Karpas-422 (cell line): ENCODE results near the gene SYNPR. TPM values are rescaled to one million over a fixed set of nuclear protein-coding genes. Genes with fewer than 3 reads are reported as not detected.

Experiments used
- DNase-seq: peaks from one replicate; pipeline ENCODE4 v3.0.0-alpha.2; 2015
- H2AFZ ChIP-seq: fragments of 200-600 bp; sonication (generic); 2 replicates; pipeline ENCODE4 v1.6.1; 2014; ENCODE audit warnings: antibody characterized with exemption, low read length, mixed read lengths
- H3K27ac ChIP-seq: fragments of 200-600 bp; sonication (generic); 2 replicates; pipeline ENCODE4 v1.5.1; 2014; ENCODE audit warnings: mild to moderate bottlenecking, low read length, moderate library complexity
- H3K27me3 ChIP-seq: fragments of 200-600 bp; sonication (generic); 2 replicates; pipeline ENCODE4 v1.6.1; 2014; ENCODE audit warnings: low read length, mixed read lengths
- H3K36me3 ChIP-seq: fragments of 200-600 bp; sonication (generic); 2 replicates; pipeline ENCODE4 v1.6.1; 2014; ENCODE audit warnings: low read length, mixed read lengths; ENCODE audit not compliant: insufficient read depth
- H3K4me1 ChIP-seq: fragments of 200-600 bp; sonication (generic); 2 replicates; pipeline ENCODE4 v1.6.1; 2014; ENCODE audit warnings: mild to moderate bottlenecking, low read length, mixed read lengths
- H3K4me2 ChIP-seq: fragments of 200-600 bp; sonication (generic); 2 replicates; pipeline ENCODE4 v1.6.1; 2014; ENCODE audit warnings: low read length, low read depth, mild to moderate bottlenecking; ENCODE audit not compliant: poor library complexity, severe bottlenecking
- H3K4me3 ChIP-seq: fragments of 200-600 bp; sonication (generic); 2 replicates; pipeline ENCODE4 v1.5.1; 2014; ENCODE audit warnings: mild to moderate bottlenecking, antibody characterized with exemption, low read length, mixed read lengths
- H3K79me2 ChIP-seq: fragments of 200-600 bp; sonication (generic); 2 replicates; pipeline ENCODE4 v1.6.1; 2014; ENCODE audit warnings: mild to moderate bottlenecking, low read length, mixed read lengths
- H3K9ac ChIP-seq: fragments of 200-600 bp; sonication (generic); 2 replicates; pipeline ENCODE4 v1.6.0; 2014; ENCODE audit warnings: low read length
- H3K9me2 ChIP-seq: fragments of 200-600 bp; sonication (generic), shearing (Covaris generic); replicated peaks from 2 replicates; pipeline ENCODE4 v1.6.0; 2014; ENCODE audit warnings: mild to moderate bottlenecking, low read length, moderate library complexity; ENCODE audit not compliant: insufficient read depth
- H3K9me3 ChIP-seq: fragments of 300-700, 200-600 bp; sonication (generic); 2 replicates; pipeline ENCODE4 v1.6.1; 2014; ENCODE audit warnings: low read length, mixed read lengths
- H4K20me1 ChIP-seq: fragments of 200-600 bp; sonication (generic); 2 replicates; pipeline ENCODE4 v1.6.1; 2014; ENCODE audit warnings: mild to moderate bottlenecking, antibody characterized with exemption, low read length, low read depth; ENCODE audit not compliant: insufficient read depth
- total RNA-seq: library from RNA; depleted of rRNA; stranded (reverse); fragments of >200 nt; shearing (Covaris generic); gene quantifications from 2 replicates; pipeline ENCODE4 v1.2.3, GENCODE V29; 2014; ENCODE audit warnings: low replicate concordance

The SYNPR gene
- total RNA-seq, 1 experiment from 2014 or later: not detected

DNA sequence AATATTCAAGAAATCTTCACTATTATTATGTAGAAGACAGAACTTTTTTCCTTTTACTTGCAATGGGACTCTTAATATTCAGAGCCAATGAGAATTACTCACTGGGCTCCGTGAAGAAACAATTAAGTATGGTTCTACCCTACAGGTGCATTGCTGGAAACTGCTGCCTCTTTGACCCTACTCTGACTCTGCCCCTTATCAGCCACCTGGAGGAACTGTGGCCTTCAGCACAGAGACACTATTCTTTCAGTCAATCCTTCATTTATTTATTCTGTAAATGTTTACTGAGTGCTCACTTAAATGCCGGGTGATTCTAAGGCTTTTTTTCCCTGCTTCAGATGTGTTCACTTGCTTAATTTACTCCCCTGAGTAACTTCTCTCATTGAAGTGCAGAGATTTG, 163.2 kb downstream of the SYNPR start:
- no peak for DNase-seq
- no peak overlapping the region for H3K4me2 ChIP-seq
- H3K36me3 ChIP-seq: no peaks in the 10 kb centered on the region
- no peaks in the 10 kb centered on the region for H3K9me3 ChIP-seq
- no peak overlapping the region for H2AFZ ChIP-seq
- H3K4me3 ChIP-seq: no peak overlapping the region
- no peaks in the 10 kb centered on the region for H4K20me1 ChIP-seq
- no peaks in the 10 kb centered on the region for H3K4me1 ChIP-seq
- no peak overlapping the region for H3K27ac ChIP-seq
- no peaks in the 10 kb centered on the region for H3K79me2 ChIP-seq
- no peaks in the 10 kb centered on the region for H3K9me2 ChIP-seq
- H3K9ac ChIP-seq: no peak overlapping the region
- H3K27me3 ChIP-seq: no peaks in the 10 kb centered on the region

DNA sequence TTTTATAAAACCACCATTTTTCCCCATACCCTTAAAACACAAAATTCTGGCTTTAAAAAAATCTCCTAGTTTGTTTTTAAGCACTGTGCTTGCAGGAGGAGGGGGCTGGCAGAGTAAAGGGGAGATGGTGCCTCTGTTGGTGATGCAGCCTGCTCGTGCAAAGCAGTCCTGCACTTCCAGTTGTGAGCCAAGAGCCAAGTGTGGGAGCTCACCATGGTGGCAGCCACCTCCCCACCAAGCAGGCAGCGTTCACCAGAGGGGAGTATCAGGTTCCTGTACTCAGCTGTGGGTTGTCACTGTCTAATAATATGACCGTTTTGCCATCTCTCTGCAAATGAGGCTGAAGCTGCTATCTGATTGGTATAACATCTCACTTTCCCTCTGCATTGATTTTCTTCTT, 164.8 kb downstream of the SYNPR start:
- no peaks in the 10 kb centered on the region for H3K79me2 ChIP-seq
- no peaks in the 10 kb centered on the region for H3K36me3 ChIP-seq
- H4K20me1 ChIP-seq: no peaks in the 10 kb centered on the region
- H3K9ac ChIP-seq: no peak overlapping the region
- no peak overlapping the region for H3K27ac ChIP-seq
- H3K4me1 ChIP-seq: no peaks in the 10 kb centered on the region
- H3K27me3 ChIP-seq: no peaks in the 10 kb centered on the region
- DNase-seq: no peak
- no peaks in the 10 kb centered on the region for H3K9me3 ChIP-seq
- no peak overlapping the region for H3K4me2 ChIP-seq
- H3K4me3 ChIP-seq: no peak overlapping the region
- no peaks in the 10 kb centered on the region for H3K9me2 ChIP-seq
- no peak overlapping the region for H2AFZ ChIP-seq

DNA sequence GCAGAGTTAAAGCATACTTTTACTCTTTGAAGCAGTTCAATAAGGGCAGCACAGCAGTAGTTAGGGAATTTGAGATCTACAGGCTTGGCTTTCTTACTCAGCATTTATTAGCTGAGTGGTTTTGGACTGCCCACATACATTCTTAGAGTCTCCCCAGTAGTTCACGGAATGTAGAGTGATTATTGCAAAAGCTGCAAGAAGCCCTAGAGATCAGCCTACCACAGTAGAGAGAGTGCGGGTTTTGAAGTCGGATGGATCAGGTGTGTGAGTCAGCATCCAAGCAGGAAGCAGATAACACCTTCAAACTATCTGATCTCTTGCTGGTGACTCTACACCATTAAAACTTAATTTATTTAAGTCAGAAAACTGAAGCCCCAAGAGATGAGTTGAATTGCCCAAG, 171.9 kb downstream of the SYNPR start:
- H4K20me1 ChIP-seq: no peaks in the 10 kb centered on the region
- H3K4me3 ChIP-seq: no peak overlapping the region
- no peaks in the 10 kb centered on the region for H3K36me3 ChIP-seq
- H3K27ac ChIP-seq: no peak overlapping the region
- no peaks in the 10 kb centered on the region; the same call in 1 of the 2 replicates for H3K4me1 ChIP-seq
- no peaks in the 10 kb centered on the region for H3K9me3 ChIP-seq
- H3K9me2 ChIP-seq: no peaks in the 10 kb centered on the region
- no peak overlapping the region for H2AFZ ChIP-seq
- DNase-seq: no peak
- no peak overlapping the region for H3K9ac ChIP-seq
- H3K79me2 ChIP-seq: no peaks in the 10 kb centered on the region
- H3K4me2 ChIP-seq: no peak overlapping the region
- H3K27me3 ChIP-seq: no peaks in the 10 kb centered on the region

DNA sequence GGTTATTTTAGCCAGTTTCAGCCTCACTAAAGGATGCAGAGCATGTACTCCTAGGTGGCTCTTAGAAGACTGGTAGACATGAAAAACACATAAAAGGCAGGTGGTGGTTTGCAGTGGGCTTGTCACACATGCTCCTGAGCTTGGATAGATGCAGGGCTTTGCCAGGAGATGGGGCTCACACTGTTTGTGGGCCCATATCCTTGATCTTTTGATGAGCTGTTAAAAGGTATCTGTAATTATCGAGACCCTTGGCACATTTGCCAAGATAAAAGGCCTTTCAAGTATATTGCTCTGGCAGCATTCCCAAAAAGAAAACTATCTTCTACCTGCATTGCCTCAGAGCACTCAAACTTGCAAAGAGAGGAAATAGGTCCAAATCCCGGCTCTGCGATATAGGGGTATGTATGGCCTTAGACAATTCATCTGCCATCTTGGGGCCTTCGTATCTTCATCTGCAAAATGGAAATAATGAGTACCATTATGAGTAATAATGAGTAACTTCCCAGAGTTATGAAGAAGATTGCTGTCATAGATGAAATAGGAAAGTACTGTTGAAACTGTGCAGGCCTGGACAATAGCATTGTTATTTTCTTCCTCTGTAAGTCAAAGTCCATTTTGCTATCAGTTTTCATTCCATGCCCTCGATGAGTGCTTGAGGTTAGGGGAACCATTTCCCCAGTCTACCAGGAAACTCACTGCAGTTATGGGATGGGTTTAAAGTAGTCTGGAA, 172.7 kb downstream of the SYNPR start:
- no peaks in the 10 kb centered on the region for H3K36me3 ChIP-seq
- H3K79me2 ChIP-seq: no peaks in the 10 kb centered on the region
- H3K9me2 ChIP-seq: no peaks in the 10 kb centered on the region
- H3K27ac ChIP-seq: no peak overlapping the region
- H4K20me1 ChIP-seq: no peaks in the 10 kb centered on the region
- H3K4me1 ChIP-seq: no peaks in the 10 kb centered on the region; the same call in 1 of the 2 replicates
- no peak overlapping the region for H3K9ac ChIP-seq
- no peak overlapping the region for H3K4me3 ChIP-seq
- H3K4me2 ChIP-seq: no peak overlapping the region
- H2AFZ ChIP-seq: no peak overlapping the region
- no peak for DNase-seq
- no peaks in the 10 kb centered on the region for H3K9me3 ChIP-seq
- H3K27me3 ChIP-seq: no peaks in the 10 kb centered on the region

DNA sequence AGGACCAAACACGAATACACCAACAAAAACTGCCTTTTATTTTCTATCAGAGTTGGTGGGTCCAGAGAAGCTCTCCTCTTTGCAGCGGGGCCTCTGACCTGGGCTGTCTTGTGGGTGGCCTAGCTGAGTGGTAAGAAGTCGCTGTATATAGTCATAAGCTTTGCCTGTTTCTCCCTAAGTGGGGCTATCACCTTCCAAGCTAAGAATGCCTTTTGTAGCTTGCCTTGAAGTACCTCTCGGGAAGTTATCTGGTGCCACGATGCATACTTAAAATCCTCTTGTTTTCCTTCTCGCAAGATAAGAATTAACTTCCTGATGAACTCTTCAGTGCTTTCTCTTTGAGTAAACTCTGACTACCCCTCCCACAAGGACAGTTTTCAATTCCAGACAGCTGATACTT, 178.8 kb downstream of the SYNPR start:
- Histone ChIP-seq H3K36me3 (no peaks in the 10 kb centered on the region), H3K4me3 (no peak overlapping the region), H3K9me3 (no peaks in the 10 kb centered on the region), H3K9me2 (no peaks in the 10 kb centered on the region), H3K4me2 (no peak overlapping the region), H3K79me2 (no peaks in the 10 kb centered on the region), H2AFZ (no peak overlapping the region), H3K27ac (no peak overlapping the region), H3K9ac (no peak overlapping the region), H4K20me1 (no peaks in the 10 kb centered on the region), H3K4me1 (no peaks in the 10 kb centered on the region; the same call in 1 of the 2 replicates), H3K27me3 (no peaks in the 10 kb centered on the region)
- no peak for DNase-seq

DNA sequence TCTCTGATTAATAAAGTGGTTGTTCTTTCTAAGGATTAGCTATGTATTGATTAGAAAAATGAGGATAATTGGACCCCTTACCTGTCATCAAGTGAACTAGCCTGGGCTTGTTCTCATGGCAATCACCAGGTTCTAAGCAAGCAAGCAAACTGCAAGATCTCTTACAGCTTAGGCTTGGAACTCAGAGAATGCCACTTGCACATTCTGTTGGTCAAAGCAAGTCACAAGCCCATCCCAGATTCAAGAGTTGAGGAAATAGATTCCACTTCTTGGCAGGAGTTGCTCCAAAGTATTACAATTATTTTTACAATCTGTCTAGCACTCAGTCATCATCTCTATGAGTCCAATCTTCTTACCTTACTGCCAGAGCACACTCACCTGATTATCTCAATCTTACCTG, 180.3 kb downstream of the SYNPR start:
- no peaks in the 10 kb centered on the region for H3K36me3 ChIP-seq
- no peak overlapping the region for H3K9ac ChIP-seq
- no peaks in the 10 kb centered on the region for H3K27me3 ChIP-seq
- H3K4me1 ChIP-seq: no peaks in the 10 kb centered on the region
- H3K79me2 ChIP-seq: no peaks in the 10 kb centered on the region
- no peak overlapping the region for H3K4me3 ChIP-seq
- H3K9me2 ChIP-seq: no peaks in the 10 kb centered on the region
- H3K27ac ChIP-seq: no peak overlapping the region
- DNase-seq: no peak
- no peak overlapping the region for H2AFZ ChIP-seq
- no peaks in the 10 kb centered on the region for H4K20me1 ChIP-seq
- no peak overlapping the region for H3K4me2 ChIP-seq
- H3K9me3 ChIP-seq: no peaks in the 10 kb centered on the region

DNA sequence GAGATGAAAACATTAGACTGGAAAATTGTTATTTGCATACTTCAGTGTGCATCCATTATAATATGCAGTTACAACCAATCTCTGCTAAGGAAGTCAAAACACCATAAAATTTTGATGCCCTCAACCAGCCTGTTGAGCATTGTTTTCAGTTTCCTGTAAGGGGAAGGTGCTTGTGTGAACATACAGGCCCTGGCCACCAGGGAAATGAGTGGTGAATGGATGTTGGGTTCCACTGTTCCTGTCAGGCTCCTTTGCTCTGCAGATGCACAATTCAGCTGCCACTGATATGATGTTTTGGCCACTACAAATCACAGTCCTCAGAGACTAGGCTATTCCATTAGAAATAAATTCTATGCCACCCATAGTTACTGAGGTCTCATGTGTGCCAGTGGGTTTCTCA, 184.6 kb downstream of the SYNPR start:
- H2AFZ ChIP-seq: no peak overlapping the region
- H3K4me3 ChIP-seq: no peak overlapping the region
- H3K4me2 ChIP-seq: no peak overlapping the region
- DNase-seq: no peak
- no peaks in the 10 kb centered on the region for H3K36me3 ChIP-seq
- H3K27ac ChIP-seq: no peak overlapping the region
- H3K27me3 ChIP-seq: no peaks in the 10 kb centered on the region
- H3K9ac ChIP-seq: no peak overlapping the region
- no peaks in the 10 kb centered on the region for H3K79me2 ChIP-seq
- no peaks in the 10 kb centered on the region for H4K20me1 ChIP-seq
- no peaks in the 10 kb centered on the region for H3K9me2 ChIP-seq
- no peaks in the 10 kb centered on the region for H3K4me1 ChIP-seq
- no peaks in the 10 kb centered on the region for H3K9me3 ChIP-seq

DNA sequence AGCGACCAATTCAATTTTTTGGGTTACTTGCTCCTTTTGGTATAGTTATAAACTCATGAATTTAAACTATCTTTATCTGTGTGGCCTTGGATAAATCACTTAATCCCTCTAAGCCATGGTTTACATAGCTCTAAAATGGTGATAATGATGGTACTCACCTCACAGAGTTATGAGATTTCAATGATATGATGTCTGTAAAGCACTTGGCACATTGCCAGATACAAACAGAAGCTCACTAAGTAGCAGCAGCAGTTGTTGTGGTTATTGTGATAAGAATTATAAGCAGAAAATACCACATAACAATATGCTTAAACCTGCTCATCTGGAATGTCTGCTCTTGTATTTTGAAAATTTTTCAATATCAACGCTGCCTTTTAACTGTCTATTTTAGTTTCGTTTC, 189.3 kb downstream of the SYNPR start:
- Histone ChIP-seq H3K36me3 (no peaks in the 10 kb centered on the region), H3K27me3 (no peaks in the 10 kb centered on the region), H3K9me3 (no peaks in the 10 kb centered on the region), H2AFZ (no peak overlapping the region), H3K79me2 (no peaks in the 10 kb centered on the region), H3K4me2 (no peak overlapping the region), H3K9ac (no peak overlapping the region), H3K27ac (no peak overlapping the region), H3K4me3 (no peak overlapping the region), H3K4me1 (no peaks in the 10 kb centered on the region), H3K9me2 (no peaks in the 10 kb centered on the region), H4K20me1 (no peaks in the 10 kb centered on the region)
- DNase-seq: no peak
